Heart left ventricle (tissue), 13 donors: ENCODE data around the gene VGF.

Experiments used
- POLR2A ChIP-seq, 2 donors: fragments of 450-650 bp; IDR thresholded peaks; one replicate each; pipeline ENCODE4 v1.6.1; 2017; ENCODE audit warnings: antibody characterized with exemption in 2 of 2, mild to moderate bottlenecking in 2 of 2, moderate library complexity in 2 of 2
- TF ChIP-seq, protein P1 (sequence below), 12 donors: fragments of 200-600 bp; sonication (generic) in 4 of 12; IDR thresholded peaks; one replicate each; pipeline versions ENCODE4 v1.5.0 to v1.8.0; 2018 to 2022; ENCODE audit warnings: antibody characterized with exemption in 12 of 12, mild to moderate bottlenecking in 5 of 12
- donor health status: ischemic (EF 13 %, LVEDD 7.1; RV severe dilation, severe dysfunction).
- donor health status: DM: no; HTN: yes; CAD: no.
- donor health status: DM: no; HTN: no; CAD: no.
- donor health status: ischemic (EF 25% LVEDD 6.9; RV normal size, moderate dysfunction).
- donor health status: ischemic (EF 25% LVEDD 5.7; RV mildly dilated, moderate dysfunction).
- donor health status: ischemic (EF 35%, LVEDD 5.7; RV mildly dilated, moderate dysfunction).
- donor health status: nonischemic (EF 11% LVEDD 7.7; RV severe dilation, severe dysfunction).
- donor health status: DM: yes; HTN: yes; CAD: no.
- donor health status: PGD.
- donor health status: ischemic (EF 29% LVEDD 5.4; RV normal size, mild dysfunction).
- donor health status: nonischemic (EF 23%, LVEDD 6.1; RV moderate dilation, normal function).

DNA sequence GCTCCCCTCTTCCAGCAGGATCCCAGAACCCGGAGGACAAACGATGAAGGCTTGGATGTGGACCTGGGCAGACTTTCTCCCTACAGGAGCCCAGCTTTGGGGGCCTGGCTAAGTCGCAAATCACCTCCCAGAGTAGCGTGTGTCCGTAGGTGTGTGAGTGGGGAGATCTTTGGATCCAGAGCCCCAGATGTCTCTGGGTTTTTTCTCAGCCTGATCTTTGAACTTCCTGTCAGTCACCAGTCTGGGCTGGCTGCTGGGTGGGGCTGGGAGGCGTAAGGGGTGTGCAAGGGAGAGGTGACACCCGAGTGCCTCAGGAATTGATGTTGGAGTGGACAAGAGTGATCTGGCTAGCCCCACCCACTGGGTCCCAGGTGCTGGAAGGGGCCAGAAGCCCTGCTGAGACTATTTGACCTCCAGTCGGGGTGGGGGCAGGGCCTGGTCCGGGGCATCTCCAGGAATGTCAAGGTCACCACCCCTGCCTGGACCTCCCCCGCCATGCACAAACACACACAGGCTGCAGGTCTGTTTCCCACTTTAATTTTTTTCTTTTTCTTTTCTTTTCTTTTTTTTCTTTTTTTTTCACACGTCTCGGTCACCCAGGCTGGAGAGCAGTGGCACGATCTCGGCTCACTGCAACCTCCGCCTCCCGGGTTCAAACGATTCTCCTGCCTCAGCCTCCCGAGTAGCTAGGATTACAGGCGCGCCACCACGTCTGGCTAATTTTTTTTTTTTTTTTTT lies 35.7 kb upstream of the VGF start, which contains the start of gene MOGAT3:
- TF ChIP-seq POLR2A (IDR thresholded peaks at IDR 0.05) = no peak
- TF ChIP-seq, protein P1, sequence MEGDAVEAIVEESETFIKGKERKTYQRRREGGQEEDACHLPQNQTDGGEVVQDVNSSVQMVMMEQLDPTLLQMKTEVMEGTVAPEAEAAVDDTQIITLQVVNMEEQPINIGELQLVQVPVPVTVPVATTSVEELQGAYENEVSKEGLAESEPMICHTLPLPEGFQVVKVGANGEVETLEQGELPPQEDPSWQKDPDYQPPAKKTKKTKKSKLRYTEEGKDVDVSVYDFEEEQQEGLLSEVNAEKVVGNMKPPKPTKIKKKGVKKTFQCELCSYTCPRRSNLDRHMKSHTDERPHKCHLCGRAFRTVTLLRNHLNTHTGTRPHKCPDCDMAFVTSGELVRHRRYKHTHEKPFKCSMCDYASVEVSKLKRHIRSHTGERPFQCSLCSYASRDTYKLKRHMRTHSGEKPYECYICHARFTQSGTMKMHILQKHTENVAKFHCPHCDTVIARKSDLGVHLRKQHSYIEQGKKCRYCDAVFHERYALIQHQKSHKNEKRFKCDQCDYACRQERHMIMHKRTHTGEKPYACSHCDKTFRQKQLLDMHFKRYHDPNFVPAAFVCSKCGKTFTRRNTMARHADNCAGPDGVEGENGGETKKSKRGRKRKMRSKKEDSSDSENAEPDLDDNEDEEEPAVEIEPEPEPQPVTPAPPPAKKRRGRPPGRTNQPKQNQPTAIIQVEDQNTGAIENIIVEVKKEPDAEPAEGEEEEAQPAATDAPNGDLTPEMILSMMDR (IDR thresholded peaks at IDR 0.05) = no peak
